Endothelial cell of umbilical vein (primary cell): ENCODE measurements around the gene PLEKHA6. TPM values are rescaled to one million over a fixed set of nuclear protein-coding genes. Genes with fewer than 3 reads are reported as not detected.

Experiments used
- BruUV-seq: library from RNA; stranded (reverse); fragments of 400-500 nt; replicated peaks from 2 replicates; lab custom pipeline; 2021; lab: Mats Ljungman, UMichigan
- CTCF ChIA-PET: fragments of 300-600, 350-600 bp; sonication (Branson Sonifier 250); formaldehyde crosslinking; loops from one replicate; lab custom pipeline; 2021; ENCODE audit warnings: antibody characterized with exemption, inconsistent platforms; lab: Charles Lee
- POLR2A ChIA-PET: fragments of 300-600, 350-600 bp; sonication (Branson Sonifier 250); formaldehyde crosslinking; loops from one replicate; lab custom pipeline; 2021; ENCODE audit warnings: antibody characterized with exemption, inconsistent platforms; lab: Charles Lee
- DNase-seq: peaks from one replicate; pipeline ENCODE4 v3.0.0-alpha.2; 2011; ENCODE audit warnings: low read depth, low spot score
- FAIRE-seq: peaks from 2 replicates; lab custom pipeline; 2011; peaks lifted over from hg19 to GRCh38; lab: Jason Lieb, UNC
- H2AFZ ChIP-seq: 2 replicates; pipeline ENCODE4 v1.6.0; 2012; ENCODE audit warnings: low read depth, low read length, control low read depth, inconsistent platforms
- H3K27ac ChIP-seq: 2 replicates; pipeline ENCODE4 v1.5.1; 2011; ENCODE audit warnings: low read depth, mild to moderate bottlenecking, control low read depth, low read length, moderate library complexity; ENCODE audit not compliant: insufficient read depth
- H3K27me3 ChIP-seq, 2 experiments: 2 replicates each; pipeline versions ENCODE4 v1.6.0 to v1.6.1; 2011; ENCODE audit warnings: low read length in 2 of 2, mixed read lengths in 1 of 2; ENCODE audit not compliant: control insufficient read depth in 2 of 2, insufficient read depth in 2 of 2
- H3K36me3 ChIP-seq, 2 experiments: 2 replicates in 1 of 2; 3 replicates in 1 of 2; pipeline ENCODE4 v1.5.1; 2011; ENCODE audit warnings: low read length in 2 of 2, mild to moderate bottlenecking in 1 of 2, moderate library complexity in 1 of 2; ENCODE audit not compliant: control insufficient read depth in 2 of 2, insufficient read depth in 2 of 2; ENCODE audit errors: extremely low read depth in 1 of 2
- H3K4me1 ChIP-seq: 3 replicates; pipeline ENCODE4 v1.5.1; 2011; ENCODE audit warnings: mild to moderate bottlenecking, low read length; ENCODE audit not compliant: control insufficient read depth, insufficient read depth; ENCODE audit errors: extremely low read depth
- H3K4me2 ChIP-seq: 2 replicates; pipeline ENCODE4 v1.6.1; 2011; ENCODE audit warnings: low read length, control low read depth, mixed read lengths; ENCODE audit not compliant: insufficient read depth
- H3K4me3 ChIP-seq, 3 experiments: fragments of 200-600 bp in 1 of 3; sonication (generic), shearing (Covaris generic) in 1 of 3; replicated peaks in 1 of 3; 2 replicates each; pipeline ENCODE4 v1.5.1; 2011 to 2016; ENCODE audit warnings: control low read depth in 3 of 3, low read length in 3 of 3, mild to moderate bottlenecking in 2 of 3, inconsistent platforms in 1 of 3, low read depth in 1 of 3, moderate library complexity in 1 of 3; ENCODE audit not compliant: insufficient read depth in 1 of 3
- H3K79me2 ChIP-seq: 2 replicates; pipeline ENCODE4 v1.6.0; 2012; ENCODE audit warnings: low read length, inconsistent platforms; ENCODE audit not compliant: control insufficient read depth, insufficient read depth
- H3K9ac ChIP-seq: replicated peaks from 2 replicates; pipeline ENCODE3; 2011; ENCODE audit warnings: low read length, control low read depth; ENCODE audit not compliant: insufficient read depth; ENCODE audit errors: extremely low read depth
- H3K9me1 ChIP-seq: replicated peaks from 3 replicates; pipeline ENCODE4 v1.6.0; 2011; ENCODE audit warnings: mild to moderate bottlenecking, low read length; ENCODE audit not compliant: control insufficient read depth, insufficient read depth; ENCODE audit errors: extremely low read depth
- H3K9me3 ChIP-seq: replicated peaks from 2 replicates; pipeline ENCODE4 v1.5.1; 2012; ENCODE audit warnings: low read length, inconsistent platforms; ENCODE audit not compliant: control insufficient read depth, insufficient read depth
- H4K20me1 ChIP-seq: replicated peaks from 2 replicates; pipeline ENCODE3; 2011; ENCODE audit warnings: mild to moderate bottlenecking, low read length; ENCODE audit not compliant: control insufficient read depth, insufficient read depth; ENCODE audit errors: extremely low read depth
- CTCF ChIP-seq, 2 donors: IDR thresholded peaks; 1 replicate in 1 of 2; 2 replicates in 1 of 2; pipeline ENCODE4 v1.5.1; 2011; ENCODE audit warnings: low read length in 2 of 2, mild to moderate bottlenecking in 2 of 2, moderate library complexity in 2 of 2, control low read depth in 1 of 2, inconsistent platforms in 1 of 2, low read depth in 1 of 2; ENCODE audit not compliant: insufficient read depth in 1 of 2; ENCODE audit errors: extremely low read depth in 1 of 2
- EZH2 ChIP-seq: IDR thresholded peaks from 2 replicates; pipeline ENCODE4 v1.6.1; 2012; ENCODE audit warnings: borderline replicate concordance, low read depth, mild to moderate bottlenecking, moderate library complexity, low read length, inconsistent platforms; ENCODE audit not compliant: severe bottlenecking
- FOS ChIP-seq: IDR thresholded peaks from 2 replicates; pipeline ENCODE4 v1.6.1; 2011; ENCODE audit warnings: mild to moderate bottlenecking, low read length, moderate library complexity, borderline replicate concordance; ENCODE audit not compliant: insufficient read depth
- GATA2 ChIP-seq: IDR thresholded peaks from 2 replicates; pipeline ENCODE4 v1.7.0; 2011; ENCODE audit warnings: low read depth, mild to moderate bottlenecking, moderate library complexity, mixed read lengths, low read length; ENCODE audit not compliant: insufficient read length, insufficient read depth
- JUN ChIP-seq: IDR thresholded peaks from 2 replicates; pipeline ENCODE4 v1.6.1; 2011; ENCODE audit warnings: borderline replicate concordance, low read depth; ENCODE audit not compliant: insufficient read length, insufficient read depth
- MAX ChIP-seq: IDR thresholded peaks from 2 replicates; pipeline ENCODE4 v1.6.1; 2011; ENCODE audit not compliant: insufficient read depth, insufficient read length
- MYC ChIP-seq: IDR thresholded peaks from one replicate; pipeline ENCODE4 v1.6.1; 2011; ENCODE audit warnings: mild to moderate bottlenecking, low read depth, low read length
- POLR2A ChIP-seq: IDR thresholded peaks from 2 replicates; pipeline ENCODE4 v1.6.1; 2012; ENCODE audit warnings: low read depth, mild to moderate bottlenecking, control low read depth, low read length
- POLR2AphosphoS5 ChIP-seq: IDR thresholded peaks from 2 replicates; pipeline ENCODE4 v1.6.1; 2012; ENCODE audit warnings: low read depth, mild to moderate bottlenecking, control low read depth, low read length, moderate library complexity; ENCODE audit not compliant: insufficient read depth
- dilution Hi-C: fragments of 300-500 bp; cut with MboI; formaldehyde crosslinking; loops from one replicate; pipeline ENCODE4 v1.15.0; 2019; ENCODE audit warnings: low sequenced_read_pairs; ENCODE audit not compliant: extremely low pct_ligation_motif_present
- intact Hi-C: fragments of 100-400 bp; cut with micrococcal nuclease; formaldehyde crosslinking; loops from one replicate; pipeline ENCODE4 v1.10.0; 2022
- polyA plus RNA-seq, 4 experiments: library from polyadenylated mRNA; depleted of rRNA in 3 of 4; stranded (reverse) in 3 of 4; unstranded in 1 of 4; fragments of >200 nt; gene quantifications; 2 replicates each; pipeline versions ENCODE4 v1.2.1 to v1.2.3, GENCODE V29; 2011 to 2012; ENCODE audit warnings: missing spikeins in 1 of 4
- total RNA-seq: library from RNA; stranded (reverse); gene quantifications from 2 replicates; pipeline ENCODE4 v1.2.3, GENCODE V29; 2021

Gene PLEKHA6
- total and polyA plus RNA-seq, 2 donors (not counting 3 experiments of a cell fraction or from before 2014, with no cell fraction given) = 2.1 to 15.0 TPM

DNA sequence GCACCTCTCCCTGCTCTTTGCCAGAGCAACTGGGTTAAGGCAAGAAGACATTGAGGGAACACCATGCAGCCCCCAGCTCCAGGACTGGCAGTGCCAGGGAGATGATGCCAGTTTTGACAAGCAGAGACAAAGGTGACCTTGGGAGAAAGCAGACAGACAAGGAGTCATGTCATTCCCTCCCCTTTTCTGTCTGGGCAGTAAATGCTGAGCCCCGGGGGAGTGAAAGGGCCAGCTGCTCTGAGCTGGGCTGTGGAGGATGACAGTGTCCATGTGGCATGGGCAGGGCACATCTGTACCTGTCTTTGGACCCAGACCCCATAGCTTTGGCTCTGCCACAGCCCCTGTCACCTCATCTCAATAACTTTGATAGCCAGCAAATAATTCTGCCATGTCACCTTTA lies 24.2 kb downstream of the PLEKHA6 start:
- no peaks in the 10 kb centered on the region for H3K9me3 ChIP-seq
- intact Hi-C loops = no loop called here
- no peaks in the 10 kb centered on the region for H3K9me1 ChIP-seq
- H3K27me3 ChIP-seq = no peaks in the 10 kb centered on the region
- no peaks in the 10 kb centered on the region for H4K20me1 ChIP-seq
- H3K79me2 ChIP-seq = no peaks in the 10 kb centered on the region
- ChIA-PET POLR2A (no interaction called here), CTCF (interaction anchor here (0.6 to 1.1 kb wide), 2 partner anchors 63 to 121 kb away, joined by 3 read pairs; partner anchors contain the start of gene GOLT1A)
- TF ChIP-seq MAX (no peak), FOS (no peak), MYC (no peak), GATA2 (no peak), CTCF (IDR thresholded peaks at IDR 0.05; ENCODE audit: extremely low read depth in 1 of 2, insufficient read depth in 1 of 2, low read depth in 1 of 2, low read length in 2 of 2) (no peak), POLR2A (no peak), EZH2 (no peak), POLR2AphosphoS5 (no peak), JUN (no peak)
- no TSS peak for BruUV-seq
- no peak for DNase-seq
- no peaks in the 10 kb centered on the region for H3K36me3 ChIP-seq
- no peak overlapping the region for H3K9ac ChIP-seq
- dilution Hi-C loops = loop anchor here (25.0 kb wide), 1 partner anchor 173 kb away; the partner anchor contains the start of genes ETNK2 and REN
- H3K4me3 ChIP-seq = no peak overlapping the region
- no peak overlapping the region for H2AFZ ChIP-seq
- no peak overlapping the region for H3K27ac ChIP-seq
- H3K4me2 ChIP-seq = no peak overlapping the region
- peaks cover 20% of the 10 kb centered on the region for H3K4me1 ChIP-seq
- no peak for FAIRE-seq
